ENCODE data around the gene GATA6.

The GATA6 gene

DNA sequence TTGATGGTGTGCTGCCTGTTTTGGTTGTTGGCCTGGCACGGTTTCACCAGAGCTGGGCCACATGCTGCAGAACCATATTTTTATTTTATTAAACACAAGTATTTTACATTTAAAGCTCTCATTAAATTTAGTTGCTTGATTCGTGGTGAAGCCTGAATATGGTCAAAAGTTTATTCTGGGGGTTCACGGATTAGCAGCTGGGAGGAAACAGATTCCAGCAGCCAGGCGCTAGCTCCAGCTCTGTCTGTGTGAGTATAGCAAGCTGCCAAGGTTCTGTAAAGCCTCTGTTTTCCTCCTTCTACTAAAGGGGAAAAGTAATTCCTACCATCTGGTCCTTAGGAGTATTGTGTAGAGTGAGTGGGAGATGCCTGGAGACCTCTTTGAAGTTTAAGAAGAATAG, 22.5 kb downstream of the GATA6 start:
- no peaks in the 10 kb centered on the region for H4K20me1 ChIP-seq (ENCODE audit: low read depth, low read length)
- no peak overlapping the region for H3K9ac ChIP-seq (ENCODE audit: low read length)
- H3F3A ChIP-seq (ENCODE audit: insufficient read depth) = no peaks in the 10 kb centered on the region
- no peak overlapping the region for H3K27ac ChIP-seq (ENCODE audit: low read depth, low read length)
- H3K4me3 ChIP-seq (ENCODE audit: insufficient read depth, low read length, poor library complexity, severe bottlenecking) = no peak overlapping the region
- no peaks in the 10 kb centered on the region for H3K36me3 ChIP-seq (ENCODE audit: low read length)
- H3K4me2 ChIP-seq (ENCODE audit: low read depth, low read length, poor library complexity, severe bottlenecking) = no peak overlapping the region
- no peaks in the 10 kb centered on the region for H3K9me2 ChIP-seq (replicated peaks; ENCODE audit: insufficient read depth, low read length)
- H2AFZ ChIP-seq (ENCODE audit: low read depth, low read length, severe bottlenecking) = no peak overlapping the region
- H3K27me3 ChIP-seq (ENCODE audit: low read length) = no peaks in the 10 kb centered on the region
- no peaks in the 10 kb centered on the region for H3K79me2 ChIP-seq (ENCODE audit: insufficient read depth, low read length)
- H3K9me3 ChIP-seq (ENCODE audit: insufficient read depth, low read length) = no peaks in the 10 kb centered on the region
- TF ChIP-seq EZH2phosphoT487 (conservative IDR thresholded peaks at IDR 0.05; ENCODE audit: low read length) = no peak
- TF ChIP-seq, protein P1, sequence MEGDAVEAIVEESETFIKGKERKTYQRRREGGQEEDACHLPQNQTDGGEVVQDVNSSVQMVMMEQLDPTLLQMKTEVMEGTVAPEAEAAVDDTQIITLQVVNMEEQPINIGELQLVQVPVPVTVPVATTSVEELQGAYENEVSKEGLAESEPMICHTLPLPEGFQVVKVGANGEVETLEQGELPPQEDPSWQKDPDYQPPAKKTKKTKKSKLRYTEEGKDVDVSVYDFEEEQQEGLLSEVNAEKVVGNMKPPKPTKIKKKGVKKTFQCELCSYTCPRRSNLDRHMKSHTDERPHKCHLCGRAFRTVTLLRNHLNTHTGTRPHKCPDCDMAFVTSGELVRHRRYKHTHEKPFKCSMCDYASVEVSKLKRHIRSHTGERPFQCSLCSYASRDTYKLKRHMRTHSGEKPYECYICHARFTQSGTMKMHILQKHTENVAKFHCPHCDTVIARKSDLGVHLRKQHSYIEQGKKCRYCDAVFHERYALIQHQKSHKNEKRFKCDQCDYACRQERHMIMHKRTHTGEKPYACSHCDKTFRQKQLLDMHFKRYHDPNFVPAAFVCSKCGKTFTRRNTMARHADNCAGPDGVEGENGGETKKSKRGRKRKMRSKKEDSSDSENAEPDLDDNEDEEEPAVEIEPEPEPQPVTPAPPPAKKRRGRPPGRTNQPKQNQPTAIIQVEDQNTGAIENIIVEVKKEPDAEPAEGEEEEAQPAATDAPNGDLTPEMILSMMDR (IDR thresholded peaks at IDR 0.05; ENCODE audit: insufficient read depth, low read length, poor library complexity, severe bottlenecking) = no peak

GRCh38 chr18:22193466-22193865, 24.1 kb downstream of the GATA6 start:
- no peak overlapping the region for H3K4me3 ChIP-seq (ENCODE audit: insufficient read depth, low read length, poor library complexity, severe bottlenecking)
- no peaks in the 10 kb centered on the region for H3K9me2 ChIP-seq (replicated peaks; ENCODE audit: insufficient read depth, low read length)
- no peak overlapping the region for H2AFZ ChIP-seq (ENCODE audit: low read depth, low read length, severe bottlenecking)
- no peak overlapping the region for H3K4me2 ChIP-seq (ENCODE audit: low read depth, low read length, poor library complexity, severe bottlenecking)
- no peaks in the 10 kb centered on the region for H3K79me2 ChIP-seq (ENCODE audit: insufficient read depth, low read length)
- H3K27me3 ChIP-seq (ENCODE audit: low read length) = no peaks in the 10 kb centered on the region
- H3K9me3 ChIP-seq (ENCODE audit: insufficient read depth, low read length) = no peaks in the 10 kb centered on the region
- TF ChIP-seq, protein P1 (IDR thresholded peaks at IDR 0.05; ENCODE audit: insufficient read depth, low read length, poor library complexity, severe bottlenecking) = no peak
- H3K9ac ChIP-seq (ENCODE audit: low read length) = no peak overlapping the region
- no peaks in the 10 kb centered on the region for H3F3A ChIP-seq (ENCODE audit: insufficient read depth)
- H3K36me3 ChIP-seq (ENCODE audit: low read length) = no peaks in the 10 kb centered on the region
- no peaks in the 10 kb centered on the region for H4K20me1 ChIP-seq (ENCODE audit: low read depth, low read length)
- H3K27ac ChIP-seq (ENCODE audit: low read depth, low read length) = no peak overlapping the region

DNA sequence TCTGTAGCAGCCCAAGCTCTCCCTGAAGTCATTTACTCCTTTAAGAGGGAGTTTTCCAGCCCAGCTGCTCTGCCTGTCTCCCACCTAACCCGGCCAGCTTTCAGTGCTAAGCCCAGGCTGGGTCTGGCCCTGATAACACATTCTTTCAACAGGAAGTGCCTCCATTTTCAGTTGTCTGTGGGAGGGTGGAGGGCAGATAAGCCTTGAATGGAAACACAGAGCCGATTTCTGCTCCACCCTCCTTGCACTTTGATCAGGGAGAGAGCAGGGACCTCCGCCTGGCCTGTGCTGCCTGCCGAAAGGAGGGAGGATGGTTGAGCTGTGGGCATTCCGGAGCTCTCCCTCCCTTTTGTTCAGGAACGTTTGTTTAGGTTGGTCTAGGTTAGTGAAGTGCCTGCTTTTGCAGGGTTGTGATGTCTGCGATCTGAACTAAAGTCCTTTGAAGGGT, 24.8 kb downstream of the GATA6 start:
- TF ChIP-seq EZH2phosphoT487 (conservative IDR thresholded peaks at IDR 0.05; ENCODE audit: low read length) = no peak
- TF ChIP-seq, protein P1 (IDR thresholded peaks at IDR 0.05; ENCODE audit: insufficient read depth, low read length, poor library complexity, severe bottlenecking) = no peak
- Histone ChIP-seq H3K9me3 (ENCODE audit: insufficient read depth, low read length) (no peaks in the 10 kb centered on the region), H3K27ac (ENCODE audit: low read depth, low read length) (no peak overlapping the region), H3K36me3 (ENCODE audit: low read length) (no peaks in the 10 kb centered on the region), H3K4me2 (ENCODE audit: low read depth, low read length, poor library complexity, severe bottlenecking) (no peak overlapping the region), H3K4me3 (ENCODE audit: insufficient read depth, low read length, poor library complexity, severe bottlenecking) (no peak overlapping the region), H4K20me1 (ENCODE audit: low read depth, low read length) (no peaks in the 10 kb centered on the region), H2AFZ (ENCODE audit: low read depth, low read length, severe bottlenecking) (no peak overlapping the region), H3K79me2 (ENCODE audit: insufficient read depth, low read length) (no peaks in the 10 kb centered on the region), H3K9me2 (replicated peaks; ENCODE audit: insufficient read depth, low read length) (no peaks in the 10 kb centered on the region), H3K9ac (ENCODE audit: low read length) (no peak overlapping the region), H3K27me3 (ENCODE audit: low read length) (no peaks in the 10 kb centered on the region), H3F3A (ENCODE audit: insufficient read depth) (no peaks in the 10 kb centered on the region)
